Stimulated activated naive B cell treated with anti-CD40 and anti-IgM and Interleukin-4, amounts not matched to agents 10 μg/mL and 1 μg/mL and 100 μg/mL, for 72 hours (primary cell): ENCODE data around the gene MNAT1.
"Not testable (repeated sequence)": the region's sequence is repeated elsewhere in the genome, so short reads cannot be mapped to it uniquely, and the experiment has no call there.

Experiments used
- ATAC-seq, 2 donors: fragments of 150-1000 bp; cut with Tn5 transposase; replicated peaks; 2 replicates each; pipeline ENCODE4 v1.10.0; 2021; ENCODE audit warnings: moderate library complexity in 1 of 2
- DNase-seq: peaks from one replicate; pipeline ENCODE4 v3.0.0; 2021
- H3K27ac Mint-ChIP-seq: one replicate; pipeline ENCODE4 v1.8.0; 2022; ENCODE audit warnings: mild to moderate bottlenecking, mixed read lengths
- H3K27me3 Mint-ChIP-seq, 2 donors: one replicate each; pipeline ENCODE4 v1.8.0; 2022; ENCODE audit warnings: mixed read lengths in 2 of 2
- H3K36me3 Mint-ChIP-seq, 2 donors: one replicate each; pipeline ENCODE4 v1.8.0; 2022; ENCODE audit warnings: mixed read lengths in 2 of 2, mild to moderate bottlenecking in 1 of 2
- H3K4me1 Mint-ChIP-seq, 2 donors: one replicate each; pipeline ENCODE4 v1.8.0; 2022; ENCODE audit warnings: mixed read lengths in 2 of 2, mild to moderate bottlenecking in 1 of 2
- H3K4me3 Mint-ChIP-seq, 2 donors: one replicate each; pipeline ENCODE4 v1.8.0; 2022; ENCODE audit warnings: mild to moderate bottlenecking in 2 of 2, mixed read lengths in 2 of 2, moderate library complexity in 1 of 2
- H3K9me3 Mint-ChIP-seq, 2 donors: one replicate each; pipeline ENCODE4 v1.8.0; 2022; ENCODE audit warnings: mixed read lengths in 2 of 2, mild to moderate bottlenecking in 1 of 2

Gene MNAT1

DNA sequence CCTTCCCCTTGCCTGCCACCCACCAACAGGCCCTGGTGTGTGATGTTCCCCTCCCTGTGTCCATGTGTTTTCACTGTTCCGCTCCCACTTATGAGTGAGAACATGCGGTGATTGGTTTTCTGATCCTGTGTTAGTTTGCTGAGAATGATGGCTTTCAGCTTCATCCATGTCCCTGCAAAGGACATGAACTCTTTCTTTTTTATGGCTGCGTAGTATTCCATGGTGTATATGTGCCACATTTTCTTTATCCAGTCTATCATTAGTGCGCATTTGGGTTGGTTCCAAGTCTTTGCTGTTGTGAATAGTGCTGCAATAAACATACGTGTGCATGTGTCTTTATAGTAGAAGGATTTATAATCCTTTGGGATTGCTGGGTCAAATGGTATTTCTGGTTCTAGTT, 117.1 kb downstream of the MNAT1 start:
- H3K9me3 Mint-ChIP-seq, DNase-seq, H3K27ac Mint-ChIP-seq, ATAC-seq, H3K4me1 Mint-ChIP-seq, H3K4me3 Mint-ChIP-seq, H3K27me3 Mint-ChIP-seq: not testable (repeated sequence)
- peaks cover 53 to 68% of the 10 kb centered on the region in 2 donors for H3K36me3 Mint-ChIP-seq

DNA sequence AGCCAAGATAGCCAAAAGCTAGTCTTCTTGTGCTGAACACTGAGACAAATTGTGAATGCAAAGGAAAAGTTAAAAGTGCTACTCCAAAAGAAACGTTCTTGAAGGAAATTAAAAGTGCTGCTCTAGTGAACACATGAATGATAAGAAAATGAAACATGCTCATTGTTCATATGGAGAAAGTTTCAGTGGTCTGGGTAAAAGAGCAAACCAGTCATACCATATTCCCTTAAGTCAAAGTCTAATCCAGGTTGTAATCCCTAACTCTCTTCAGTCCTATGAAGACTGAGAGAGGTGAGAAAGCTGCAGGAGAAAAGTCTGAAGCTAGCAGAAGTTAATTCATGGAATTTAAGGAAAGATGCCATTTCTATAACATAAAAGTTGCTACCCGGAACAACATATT, 121.5 kb downstream of the MNAT1 start:
- H3K27ac Mint-ChIP-seq, result no peak overlapping the region

DNA sequence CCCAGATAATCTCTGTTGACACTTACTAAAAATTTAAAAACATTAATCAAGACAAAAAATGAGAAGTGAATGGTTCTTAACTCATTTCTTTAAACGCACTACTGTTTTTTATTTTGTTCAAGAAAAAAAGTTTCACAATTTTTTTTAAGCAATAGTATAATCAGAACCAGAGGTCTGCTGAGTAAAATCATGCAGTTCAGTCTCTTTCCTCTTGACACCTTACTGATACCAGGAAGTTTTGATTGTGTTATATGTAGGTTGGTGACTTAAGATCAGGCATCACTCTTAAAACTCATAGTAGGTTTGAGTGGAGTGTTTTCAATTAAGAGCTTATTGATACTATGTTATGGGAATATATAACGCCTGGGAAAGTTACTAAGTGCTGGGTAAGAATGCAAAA, 125.0 kb downstream of the MNAT1 start:
- no peaks in the 10 kb centered on the region for H3K27me3 Mint-ChIP-seq
- peaks cover 3 to 11% of the 10 kb centered on the region in 2 donors for H3K4me1 Mint-ChIP-seq
- ATAC-seq (no peak), DNase-seq (no peak)
- peaks cover 32 to 33% of the 10 kb centered on the region in 2 donors for H3K36me3 Mint-ChIP-seq
- H3K27ac Mint-ChIP-seq, result no peak overlapping the region
- H3K9me3 Mint-ChIP-seq, result peaks cover 2 to 3% of the 10 kb centered on the region in 2 donors
- no peak overlapping the region for H3K4me3 Mint-ChIP-seq

More for the DNA sequence above, 121.5 kb downstream of the MNAT1 start:
- no peak overlapping the region for H3K4me3 Mint-ChIP-seq
- H3K4me1 Mint-ChIP-seq, result peaks cover 5 to 8% of the 10 kb centered on the region in 2 donors
- DNase-seq (no peak), ATAC-seq (peak; percentile 45 to 54)
- H3K9me3 Mint-ChIP-seq, result peaks cover 7% of the 10 kb centered on the region in 2 donors
- H3K36me3 Mint-ChIP-seq, result peaks cover 50 to 61% of the 10 kb centered on the region in 2 donors
- H3K27me3 Mint-ChIP-seq, result no peaks in the 10 kb centered on the region

DNA sequence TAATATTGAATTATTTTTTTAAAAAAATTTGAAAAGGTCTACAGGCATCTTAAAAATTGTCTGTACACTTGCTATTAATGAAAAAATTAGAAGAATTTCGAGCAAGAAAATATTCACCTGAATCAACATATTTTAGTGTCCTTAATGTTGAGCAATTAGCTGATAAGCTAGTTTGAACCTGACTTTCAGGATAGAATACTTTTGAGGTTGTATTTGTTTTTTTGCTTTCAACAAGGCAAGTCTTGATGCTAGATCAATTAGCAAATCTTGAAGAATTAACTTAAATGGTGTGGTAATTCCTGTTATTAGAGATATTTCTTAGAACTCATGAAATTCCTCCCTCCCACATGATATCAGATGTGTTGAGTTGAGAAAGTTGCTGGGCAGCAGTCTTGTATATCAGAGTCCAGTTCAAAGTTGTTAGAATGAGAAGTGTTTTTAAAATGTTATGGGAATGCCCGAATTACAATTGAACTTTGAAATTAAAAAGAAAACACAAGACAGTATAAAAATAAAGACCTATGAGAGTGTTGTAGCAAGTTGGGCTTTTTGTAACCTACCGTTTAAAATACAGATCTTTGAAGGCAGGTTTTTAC, 127.1 kb downstream of the MNAT1 start:
- Mint-ChIP-seq H3K36me3 (peaks cover 17 to 20% of the 10 kb centered on the region in 2 donors), H3K4me3 (no peak overlapping the region), H3K4me1 (peaks cover 0 to 6% of the 10 kb centered on the region in 2 donors), H3K27ac (no peak overlapping the region), H3K9me3 (peaks cover 0 to 3% of the 10 kb centered on the region in 2 donors), H3K27me3 (no peaks in the 10 kb centered on the region)
- ATAC-seq, result no peak
- no peak for DNase-seq

DNA sequence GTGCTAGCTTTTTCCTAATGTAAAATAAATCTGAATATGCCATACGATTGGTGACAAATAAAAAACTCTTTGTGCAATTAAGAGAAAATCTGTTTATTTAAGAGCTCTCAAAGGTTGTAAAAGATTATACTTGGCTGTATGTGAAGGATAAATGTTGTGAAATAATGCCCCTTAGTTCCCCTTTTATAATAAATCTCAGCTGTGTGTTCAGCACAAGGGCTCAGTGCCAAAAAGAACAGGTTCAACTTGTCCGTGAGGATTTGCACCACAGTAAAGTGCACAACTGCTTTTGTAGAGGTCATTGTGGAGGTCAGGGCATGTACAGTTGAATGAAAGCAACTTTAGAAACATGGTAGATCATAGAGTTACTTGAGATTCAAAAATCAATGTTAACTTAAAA, 127.7 kb downstream of the MNAT1 start:
- Mint-ChIP-seq H3K27me3 (no peaks in the 10 kb centered on the region), H3K4me3 (no peak overlapping the region), H3K4me1 (peaks cover 0 to 6% of the 10 kb centered on the region in 2 donors), H3K9me3 (no peaks in the 10 kb centered on the region), H3K27ac (no peak overlapping the region), H3K36me3 (peaks cover 11 to 15% of the 10 kb centered on the region in 2 donors)
- DNase-seq (no peak), ATAC-seq (no peak)

DNA sequence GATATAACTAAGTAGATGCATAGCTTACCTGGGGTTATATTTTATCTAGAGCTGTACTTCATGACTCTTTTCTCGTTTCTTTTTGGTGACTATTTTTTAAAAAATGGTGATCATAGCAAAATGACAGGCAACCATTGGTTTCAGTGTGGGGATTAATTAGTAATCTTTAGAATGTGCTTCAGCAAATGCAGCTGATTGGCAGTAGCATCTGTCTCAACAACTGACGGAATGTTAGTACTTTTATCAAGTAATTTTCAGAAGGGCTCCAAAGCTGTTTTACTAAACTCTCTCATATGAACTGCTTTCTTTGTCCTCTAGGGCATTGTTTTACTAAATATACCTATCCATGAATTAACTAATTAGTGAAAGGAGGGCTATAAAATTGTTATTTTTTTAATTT, 128.7 kb downstream of the MNAT1 start:
- Mint-ChIP-seq H3K9me3 (no peaks in the 10 kb centered on the region), H3K27me3 (no peaks in the 10 kb centered on the region), H3K4me3 (no peak overlapping the region), H3K4me1 (peaks cover 0 to 6% of the 10 kb centered on the region in 2 donors), H3K36me3 (peaks cover 6 to 7% of the 10 kb centered on the region in 2 donors), H3K27ac (no peak overlapping the region)
- no peak for ATAC-seq
- no peak for DNase-seq

DNA sequence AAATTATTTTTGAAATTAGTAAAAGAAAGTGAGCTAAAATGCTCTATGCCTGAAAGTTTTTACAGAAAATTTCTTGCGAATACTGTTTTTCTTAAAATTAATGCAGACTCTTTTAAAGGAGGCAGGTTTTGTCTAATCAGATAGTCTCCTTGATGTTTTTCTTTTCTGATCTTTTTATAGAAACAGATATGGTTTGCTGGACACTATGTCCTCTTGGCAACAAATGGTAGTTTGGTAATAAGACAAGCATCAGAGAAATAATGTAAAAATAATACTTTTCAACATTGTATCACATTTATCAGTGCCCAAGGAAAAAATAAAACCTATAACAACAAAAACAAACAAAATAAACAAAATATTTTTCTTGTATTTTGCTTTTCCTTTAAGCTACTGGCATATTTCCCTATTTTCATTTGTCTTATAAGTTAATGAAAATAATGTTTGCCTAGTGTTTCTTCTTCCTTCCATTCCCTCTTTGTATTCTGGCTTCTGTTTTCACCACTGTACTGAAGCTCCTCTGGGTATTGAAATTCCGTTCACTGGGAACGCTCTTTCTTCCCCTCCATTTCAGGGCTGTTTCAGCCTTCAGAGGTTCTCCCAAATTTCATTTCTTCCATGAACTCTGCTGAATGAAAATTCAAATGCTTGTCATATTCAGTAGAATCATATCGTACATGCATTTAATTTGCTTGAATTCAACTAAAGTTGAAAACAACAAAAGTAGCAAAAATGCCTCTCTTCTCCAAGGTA, 131.0 kb downstream of the MNAT1 start:
- H3K27me3 Mint-ChIP-seq, result no peaks in the 10 kb centered on the region
- ATAC-seq (no peak), DNase-seq (no peak)
- no peaks in the 10 kb centered on the region for H3K9me3 Mint-ChIP-seq
- H3K4me3 Mint-ChIP-seq, result no peak overlapping the region
- H3K27ac Mint-ChIP-seq, result no peak overlapping the region
- H3K36me3 Mint-ChIP-seq, result peaks cover 0 to 3% of the 10 kb centered on the region in 2 donors
- H3K4me1 Mint-ChIP-seq, result peaks cover 0 to 6% of the 10 kb centered on the region in 2 donors

DNA sequence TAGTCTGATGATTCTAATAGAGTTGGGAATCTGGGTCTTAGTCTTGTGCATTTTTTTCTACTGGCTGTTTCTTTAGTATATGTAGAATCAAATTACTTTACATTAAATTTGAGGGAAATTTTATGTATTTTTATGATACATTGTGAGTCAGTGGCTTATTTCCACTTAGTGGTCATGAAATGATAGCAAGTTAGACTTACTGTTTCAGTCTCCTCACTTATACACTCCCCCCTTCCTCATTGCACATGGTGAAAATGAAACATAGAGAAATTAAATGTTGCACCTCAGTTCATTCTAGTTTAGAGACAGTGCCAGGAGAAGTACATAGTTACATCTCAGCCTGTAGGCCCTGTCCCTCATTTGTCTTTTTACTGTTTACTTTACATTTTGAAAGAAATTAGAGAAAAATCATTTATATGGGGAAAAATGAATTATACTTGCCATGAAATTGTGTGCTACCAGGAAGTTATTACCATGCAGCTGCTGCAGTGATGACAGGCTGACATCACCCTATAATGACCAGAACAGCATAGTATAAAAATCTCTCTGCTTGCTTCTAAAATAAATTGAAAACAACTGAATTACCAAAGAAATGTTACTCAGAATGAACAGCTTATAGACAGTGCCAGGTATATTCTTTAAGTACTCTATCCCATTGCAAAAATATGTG, 133.1 kb downstream of the MNAT1 start:
- H3K4me3 Mint-ChIP-seq, result no peak overlapping the region
- peaks cover 0 to 6% of the 10 kb centered on the region in 2 donors for H3K4me1 Mint-ChIP-seq
- peaks cover 2 to 12% of the 10 kb centered on the region in 2 donors for H3K36me3 Mint-ChIP-seq

DNA sequence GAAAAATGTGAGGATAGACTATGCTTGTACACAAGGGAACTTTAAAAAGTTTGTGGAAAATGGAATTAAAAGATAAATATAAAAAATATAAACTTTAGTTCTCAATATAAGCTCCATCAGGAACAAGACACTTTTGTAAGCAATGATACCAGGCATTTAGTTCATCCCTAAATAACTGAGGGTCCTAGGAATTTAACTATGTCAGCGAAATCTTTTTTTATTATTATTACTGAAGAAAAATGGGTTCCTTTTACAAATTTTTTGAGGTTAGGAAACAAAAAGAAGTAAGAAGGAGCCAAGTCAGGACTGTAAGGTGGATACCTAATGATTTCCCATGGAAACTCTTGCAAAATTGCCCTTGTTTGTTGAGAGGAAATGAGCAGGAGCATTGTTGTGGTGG, 143.6 kb downstream of the MNAT1 start:
- Mint-ChIP-seq H3K4me3 (no peak overlapping the region), H3K4me1 (peaks cover 5 to 10% of the 10 kb centered on the region in 2 donors), H3K9me3 (peaks cover 8 to 11% of the 10 kb centered on the region in 2 donors), H3K27ac (no peak overlapping the region), H3K36me3 (peaks cover 22 to 32% of the 10 kb centered on the region in 2 donors), H3K27me3 (no peaks in the 10 kb centered on the region)
- DNase-seq, result no peak
- ATAC-seq, result no peak

More for the DNA sequence above, 133.1 kb downstream of the MNAT1 start:
- Mint-ChIP-seq H3K9me3 (no peaks in the 10 kb centered on the region), H3K27me3 (no peaks in the 10 kb centered on the region), H3K27ac (no peak overlapping the region)
- ATAC-seq (peak in 1 of 2 donors; percentile 23), DNase-seq (no peak)

DNA sequence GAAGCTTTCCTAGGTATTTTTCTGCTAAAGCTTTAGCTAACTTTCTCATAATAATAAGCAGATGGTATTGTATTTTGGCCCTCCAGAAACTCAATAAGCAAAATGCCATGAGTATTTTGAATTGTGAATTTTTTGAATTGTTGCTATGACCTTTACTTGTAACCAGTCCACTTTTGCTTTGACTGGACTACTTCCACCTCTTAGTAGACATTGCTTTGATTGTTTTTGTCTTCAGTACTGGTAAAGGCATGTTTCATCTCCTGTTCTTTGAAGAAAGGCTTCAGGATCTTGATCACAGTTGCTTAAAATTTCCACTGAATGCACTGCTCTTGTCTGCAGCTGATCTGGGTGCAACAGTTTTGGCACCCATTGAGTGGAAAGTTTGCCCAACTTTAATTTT, 144.0 kb downstream of the MNAT1 start:
- no peak overlapping the region for H3K4me3 Mint-ChIP-seq
- peaks cover 10 to 13% of the 10 kb centered on the region in 2 donors for H3K9me3 Mint-ChIP-seq
- H3K36me3 Mint-ChIP-seq, result peaks cover 24 to 33% of the 10 kb centered on the region in 2 donors
- no peak overlapping the region for H3K27ac Mint-ChIP-seq
- ATAC-seq, result peak; percentile 73 to 77
- H3K4me1 Mint-ChIP-seq, result peaks cover 5 to 10% of the 10 kb centered on the region in 2 donors
- no peaks in the 10 kb centered on the region for H3K27me3 Mint-ChIP-seq
- DNase-seq, result no peak

DNA sequence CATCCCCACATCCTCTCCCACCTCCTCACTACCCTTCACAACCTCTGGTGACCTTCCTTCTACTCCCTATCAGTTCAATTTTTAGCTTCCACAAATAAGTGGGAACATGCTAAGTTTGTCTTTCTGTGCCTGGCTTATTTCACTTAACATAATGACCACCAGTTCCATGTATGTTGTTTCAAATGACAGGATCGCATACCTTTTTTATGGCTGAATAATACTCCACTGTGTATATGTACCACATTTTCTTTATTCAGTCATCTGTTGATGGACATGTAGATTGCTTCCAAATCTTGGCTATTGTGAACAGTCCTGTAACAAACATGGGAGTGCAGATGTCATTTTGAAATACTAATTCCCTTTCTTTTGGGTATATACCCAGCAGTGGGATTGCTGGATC, 147.7 kb downstream of the MNAT1 start:
- peaks cover 46 to 59% of the 10 kb centered on the region in 2 donors for H3K36me3 Mint-ChIP-seq
- ATAC-seq, result no peak
- H3K4me3 Mint-ChIP-seq, result no peak overlapping the region
- peaks cover 24 to 38% of the 10 kb centered on the region in 2 donors for H3K9me3 Mint-ChIP-seq
- DNase-seq, result no peak
- peaks cover 5 to 10% of the 10 kb centered on the region in 2 donors for H3K4me1 Mint-ChIP-seq
- H3K27me3 Mint-ChIP-seq, result no peaks in the 10 kb centered on the region
- no peak overlapping the region for H3K27ac Mint-ChIP-seq

DNA sequence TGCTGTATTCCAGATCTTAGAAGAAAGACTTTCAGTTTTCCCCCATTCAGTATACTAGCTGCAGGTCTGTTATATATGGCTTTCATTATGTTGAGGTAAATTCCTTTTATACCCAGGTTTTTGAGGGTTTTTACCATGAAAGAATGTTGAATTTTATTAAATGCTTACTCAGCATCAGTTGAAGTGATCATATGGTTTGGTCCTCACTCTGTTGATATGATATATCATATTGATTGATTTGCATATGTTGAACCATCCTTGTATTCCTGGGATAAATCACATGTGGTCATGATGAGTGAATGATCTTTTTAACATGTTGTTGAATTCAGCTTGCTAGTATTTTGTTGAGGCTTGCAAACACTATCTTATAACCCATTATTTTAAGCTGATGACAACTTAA, 149.6 kb downstream of the MNAT1 start:
- Mint-ChIP-seq H3K27ac (no peak overlapping the region), H3K36me3 (peaks cover 52 to 63% of the 10 kb centered on the region in 2 donors), H3K27me3 (no peaks in the 10 kb centered on the region), H3K4me3 (no peak overlapping the region), H3K4me1 (peaks cover 0 to under 1% of the 10 kb centered on the region in 2 donors), H3K9me3 (peaks cover 28 to 38% of the 10 kb centered on the region in 2 donors)
- ATAC-seq, result no peak
- no peak for DNase-seq

DNA sequence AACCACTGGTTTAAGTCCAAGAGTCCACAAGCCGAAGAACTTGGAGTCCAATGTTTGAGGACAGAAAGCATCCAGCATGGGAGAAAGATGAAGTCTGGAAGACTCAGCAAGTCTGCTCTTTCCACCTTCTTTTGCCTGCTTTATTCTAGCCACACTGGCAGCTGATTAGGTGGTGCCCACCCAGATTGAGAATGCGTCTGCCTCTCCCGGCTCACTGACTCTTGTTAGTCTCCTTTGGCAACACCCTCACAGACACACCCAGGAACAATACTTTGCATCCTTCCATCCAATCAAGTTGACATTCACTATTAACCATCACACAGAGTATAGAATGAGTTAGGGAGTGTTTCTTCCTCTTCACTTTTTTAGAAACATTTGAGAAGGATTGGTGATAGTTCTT, 156.1 kb downstream of the MNAT1 start:
- not testable (repeated sequence) for ATAC-seq, H3K4me3 Mint-ChIP-seq, H3K27ac Mint-ChIP-seq, H3K9me3 Mint-ChIP-seq, H3K27me3 Mint-ChIP-seq, DNase-seq
- Mint-ChIP-seq H3K36me3 (peaks cover 27 to 29% of the 10 kb centered on the region in 2 donors), H3K4me1 (peaks cover 3 to 24% of the 10 kb centered on the region in 2 donors)

DNA sequence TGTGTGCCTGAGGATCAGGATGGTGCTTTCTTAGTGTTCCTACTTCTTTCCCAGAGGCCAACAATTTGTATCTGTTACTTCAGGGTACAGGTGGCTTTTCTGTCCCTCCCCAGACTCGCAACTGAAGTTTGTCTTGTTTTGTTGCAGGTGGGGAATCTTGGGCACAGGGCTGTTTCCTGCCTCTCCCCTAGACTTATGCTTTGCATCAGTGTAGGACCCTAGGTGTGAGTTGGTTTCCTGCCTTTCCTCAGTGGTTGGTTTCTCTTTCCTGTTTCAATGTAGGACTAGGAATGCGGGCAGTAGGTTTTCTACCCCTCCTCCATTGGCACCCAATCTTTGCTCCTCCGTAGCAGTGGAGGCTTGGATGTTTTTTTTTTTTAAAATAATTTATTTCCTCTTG, 159.3 kb downstream of the MNAT1 start:
- DNase-seq, result no peak
- H3K4me1 Mint-ChIP-seq, result peaks cover 8 to 31% of the 10 kb centered on the region in 2 donors
- no peak overlapping the region for H3K27ac Mint-ChIP-seq
- H3K9me3 Mint-ChIP-seq, result peaks cover 0 to 2% of the 10 kb centered on the region in 2 donors
- no peak for ATAC-seq
- H3K36me3 Mint-ChIP-seq, result peaks cover 13 to 16% of the 10 kb centered on the region in 2 donors
- H3K27me3 Mint-ChIP-seq, result no peaks in the 10 kb centered on the region
- H3K4me3 Mint-ChIP-seq, result no peak overlapping the region
